K562 (cell line): ENCODE measurements around the gene PITPNC1. TPM values are rescaled to one million over a fixed set of nuclear protein-coding genes. Genes with fewer than 3 reads are reported as not detected.

ENCODE experiments used
- ATAC-seq: fragments of 200-7000 bp; cut with Tn5 transposase; 3 replicates; pipeline ENCODE4 v1.9.1; 2020; ENCODE audit warnings: moderate library complexity
- BruUV-seq: library from RNA; stranded (reverse); fragments of 400-500 nt; replicated peaks from 2 replicates; lab custom pipeline; 2021; lab: Mats Ljungman, UMichigan
- CTCF ChIA-PET: fragments of 300-600 bp; formaldehyde crosslinking; extraction: SDS; loops from one replicate; lab custom pipeline; 2021; ENCODE audit warnings: low intra/inter-chr PET ratio; lab: Yijun Ruan, JAX
- POLR2A ChIA-PET: fragments of 300-600, 350-650 bp; sonication (Branson Sonifier 250); formaldehyde crosslinking; extraction: SDS; loops from one replicate; lab custom pipeline; 2021; ENCODE audit warnings: antibody characterized with exemption, inconsistent platforms; lab: Yijun Ruan, JAX
- DNase-seq, 4 experiments: peaks; one replicate each; pipeline versions ENCODE4 v3.0.0 to v3.0.0-alpha.2; 2011 to 2018; ENCODE audit warnings: low spot score in 3 of 4, mixed read lengths in 3 of 4; ENCODE audit errors: extremely low read depth in 1 of 4
- FAIRE-seq: peaks from 2 replicates; lab custom pipeline; 2011; peaks lifted over from hg19 to GRCh38; lab: Jason Lieb, UNC
- H2AFZ ChIP-seq: 2 replicates; pipeline ENCODE4 v1.6.0; 2011; ENCODE audit warnings: low read depth, low read length, control low read depth, inconsistent platforms
- H3K27ac ChIP-seq: fragments of 200-600 bp; 3 replicates; pipeline ENCODE4 v1.8.0; 2011; ENCODE audit warnings: low read depth, mild to moderate bottlenecking, control low read depth, inconsistent platforms, low read length, moderate library complexity, mixed read lengths; ENCODE audit errors: extremely low read depth
- H3K27me3 ChIP-seq, 2 experiments: fragments of 300-600 bp in 1 of 2; 2 replicates in 1 of 2; 3 replicates in 1 of 2; pipeline versions ENCODE4 v1.6.0 to v1.8.0; 2011; ENCODE audit warnings: inconsistent platforms in 2 of 2, low read length in 2 of 2, mild to moderate bottlenecking in 1 of 2, mixed read lengths in 1 of 2, moderate library complexity in 1 of 2; ENCODE audit not compliant: control insufficient read depth in 2 of 2, insufficient read depth in 2 of 2
- H3K36me3 ChIP-seq: fragments of 300-600 bp; 3 replicates; pipeline ENCODE4 v1.8.0; 2011; ENCODE audit warnings: mild to moderate bottlenecking, low read length, inconsistent platforms; ENCODE audit not compliant: control insufficient read depth, insufficient read depth
- H3K4me1 ChIP-seq, 2 experiments: fragments of 200-600 bp in 1 of 2; replicated peaks in 1 of 2; 2 replicates in 1 of 2; 3 replicates in 1 of 2; pipeline versions ENCODE4 v1.5.1 to v1.8.0; 2011; ENCODE audit warnings: inconsistent platforms in 2 of 2, low read length in 2 of 2, mild to moderate bottlenecking in 1 of 2, mixed read lengths in 1 of 2, moderate library complexity in 1 of 2; ENCODE audit not compliant: control insufficient read depth in 2 of 2, insufficient read depth in 2 of 2
- H3K4me2 ChIP-seq: 2 replicates; pipeline ENCODE4 v1.6.1; 2011; ENCODE audit warnings: low read length, control low read depth, inconsistent platforms, mixed read lengths; ENCODE audit not compliant: insufficient read depth
- H3K4me3 ChIP-seq: fragments of 200-600 bp; sonication (generic), shearing (Covaris generic); 2 replicates; pipeline ENCODE4 v1.5.1; 2016; ENCODE audit warnings: control low read depth, inconsistent platforms
- H3K79me2 ChIP-seq: fragments of 200-600 bp; 3 replicates; pipeline ENCODE4 v1.8.0; 2011; ENCODE audit warnings: low read length, inconsistent platforms; ENCODE audit not compliant: control insufficient read depth, insufficient read depth
- H3K9ac ChIP-seq, 2 experiments: 2 replicates each; pipeline versions ENCODE4 v1.6.0 to v1.6.1; 2011; ENCODE audit warnings: low read depth in 2 of 2, low read length in 2 of 2, control low read depth in 1 of 2, inconsistent platforms in 1 of 2, mild to moderate bottlenecking in 1 of 2, mixed read lengths in 1 of 2; ENCODE audit not compliant: insufficient read depth in 1 of 2
- H3K9me1 ChIP-seq: one replicate; pipeline ENCODE4 v1.6.0; 2011; ENCODE audit warnings: inconsistent platforms, mild to moderate bottlenecking, low read length, moderate library complexity; ENCODE audit not compliant: control insufficient read depth, insufficient read depth
- H3K9me3 ChIP-seq: replicated peaks from 2 replicates; pipeline ENCODE4 v1.5.1; 2011; ENCODE audit warnings: low read depth, low read length, inconsistent platforms; ENCODE audit not compliant: control insufficient read depth, insufficient read depth
- H4K20me1 ChIP-seq: replicated peaks from 2 replicates; pipeline ENCODE4 v1.6.1; 2011; ENCODE audit warnings: low read length, inconsistent platforms, mixed read lengths; ENCODE audit not compliant: control insufficient read depth, insufficient read depth
- CBFA2T3 ChIP-seq: fragments of 450-650 bp; IDR thresholded peaks from 2 replicates; pipeline ENCODE4 v1.6.1; 2017
- KDM1A ChIP-seq, 2 experiments: fragments of 450-650 bp; IDR thresholded peaks; 2 replicates each; pipeline ENCODE4 v1.6.1; 2016; ENCODE audit warnings: mild to moderate bottlenecking in 2 of 2
- SPI1 ChIP-seq: IDR thresholded peaks from 2 replicates; pipeline ENCODE4 v1.6.1; 2011; ENCODE audit warnings: low read depth, low read length, control low read depth, borderline replicate concordance
- WGBS: fragments of 100-300 bp; shearing (Covaris generic); methylation state at CpG from one replicate; pipeline ENCODE4 v1.1.6; 2016; ENCODE audit warnings: low coverage, mixed read lengths; ENCODE audit not compliant: insufficient coverage; ENCODE audit errors: missing lambda C conversion rate; 5-methylcytosine and 5-hydroxymethylcytosine counted together
- in situ Hi-C: fragments of 300-500 bp; cut with MboI; formaldehyde crosslinking; loops from 4 replicates; pipeline ENCODE4 v1.15.0; 2018; ENCODE audit warnings: inconsistent platforms, mixed read lengths
- intact Hi-C: fragments of 100-400 bp; cut with micrococcal nuclease; formaldehyde crosslinking; loops from 2 replicates; pipeline ENCODE4 v1.14.2; 2022
- polyA plus RNA-seq, 8 experiments: library from polyadenylated mRNA; depleted of rRNA in 4 of 8; stranded (reverse) in 5 of 8; unstranded in 3 of 8; fragments of >200 nt; fragmentation: Nextera tagmentation in 2 of 8; fragmentation: Illumina TruSeq in 1 of 8; extraction: Ambion mirVana in 2 of 8; extraction: Trizol in 1 of 8; gene quantifications; 2 replicates each; pipeline versions ENCODE4 v1.2.1 to v1.2.3, GENCODE V29; 2011 to 2014; ENCODE audit warnings: inconsistent platforms in 1 of 8, missing spikeins in 1 of 8
- total RNA-seq, 7 experiments: library from RNA; depleted of rRNA in 6 of 7; stranded (reverse); fragments of >200 nt in 6 of 7; fragmentation: Illumina TruSeq in 2 of 7; extraction: Trizol in 2 of 7; gene quantifications; 2 replicates each; pipeline versions ENCODE4 v1.2.1 to v1.2.3, GENCODE V29; 2011 to 2021; ENCODE audit warnings: low replicate concordance in 1 of 7
- TF ChIP-seq, protein P1 (sequence below): fragments of 450-650 bp; IDR thresholded peaks from 2 replicates; pipeline ENCODE4 v1.6.1; 2016; ENCODE audit warnings: mild to moderate bottlenecking, moderate library complexity

Gene PITPNC1
- total and polyA plus RNA-seq, 9 of the 15 experiments (the other 6 are each of a cell fraction or from before 2014, with no cell fraction given), result 0.11 to 1.1 (median 0.65) TPM

DNA sequence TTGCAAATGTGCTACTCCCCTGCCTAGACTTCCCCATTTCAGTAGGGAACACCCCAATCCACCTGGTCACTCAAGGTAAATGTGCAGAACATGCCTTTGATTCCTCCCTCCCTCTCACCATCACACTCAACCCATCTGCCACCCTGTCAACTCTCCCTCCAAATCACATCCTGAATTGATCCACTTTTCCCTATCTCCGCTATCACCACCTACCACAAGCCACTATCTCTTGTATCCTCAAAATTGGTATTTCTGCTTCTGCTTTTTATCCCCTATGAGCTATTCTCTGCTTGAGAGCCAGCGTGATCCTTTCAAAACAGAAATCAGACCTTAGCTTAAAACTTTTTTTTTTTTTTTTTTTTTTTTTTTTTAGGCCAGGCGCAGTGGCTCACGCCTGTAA lies 335.3 kb downstream of the PITPNC1 start:
- WGBS, result 36% methylated on average over 4 of the region's 4 CpGs
- no peak overlapping the region for H3K9ac ChIP-seq
- no peak overlapping the region for H3K27ac ChIP-seq
- BruUV-seq, result no TSS peak
- ChIA-PET POLR2A (interaction anchor here (0.6 to 0.7 kb wide), 2 partner anchors 45 to 506 kb away, joined by 3 read pairs; no protein-coding TSS in a partner anchor), CTCF (no interaction called here)
- H2AFZ ChIP-seq, result no peak overlapping the region
- intact Hi-C loops (no loop called here), in situ Hi-C loops (no loop called here)
- peaks cover 4% of the 10 kb centered on the region; the same call in 1 of the 2 replicates for H3K9me3 ChIP-seq
- TF ChIP-seq KDM1A (IDR thresholded peaks at IDR 0.05) (peak in 1 of 2 experiments; percentile 62; a peak in 2 of 4 replicates), CBFA2T3 (peak; percentile 42), SPI1 (peak; percentile 8; the same call in 1 of the 2 replicates)
- TF ChIP-seq, protein P1, sequence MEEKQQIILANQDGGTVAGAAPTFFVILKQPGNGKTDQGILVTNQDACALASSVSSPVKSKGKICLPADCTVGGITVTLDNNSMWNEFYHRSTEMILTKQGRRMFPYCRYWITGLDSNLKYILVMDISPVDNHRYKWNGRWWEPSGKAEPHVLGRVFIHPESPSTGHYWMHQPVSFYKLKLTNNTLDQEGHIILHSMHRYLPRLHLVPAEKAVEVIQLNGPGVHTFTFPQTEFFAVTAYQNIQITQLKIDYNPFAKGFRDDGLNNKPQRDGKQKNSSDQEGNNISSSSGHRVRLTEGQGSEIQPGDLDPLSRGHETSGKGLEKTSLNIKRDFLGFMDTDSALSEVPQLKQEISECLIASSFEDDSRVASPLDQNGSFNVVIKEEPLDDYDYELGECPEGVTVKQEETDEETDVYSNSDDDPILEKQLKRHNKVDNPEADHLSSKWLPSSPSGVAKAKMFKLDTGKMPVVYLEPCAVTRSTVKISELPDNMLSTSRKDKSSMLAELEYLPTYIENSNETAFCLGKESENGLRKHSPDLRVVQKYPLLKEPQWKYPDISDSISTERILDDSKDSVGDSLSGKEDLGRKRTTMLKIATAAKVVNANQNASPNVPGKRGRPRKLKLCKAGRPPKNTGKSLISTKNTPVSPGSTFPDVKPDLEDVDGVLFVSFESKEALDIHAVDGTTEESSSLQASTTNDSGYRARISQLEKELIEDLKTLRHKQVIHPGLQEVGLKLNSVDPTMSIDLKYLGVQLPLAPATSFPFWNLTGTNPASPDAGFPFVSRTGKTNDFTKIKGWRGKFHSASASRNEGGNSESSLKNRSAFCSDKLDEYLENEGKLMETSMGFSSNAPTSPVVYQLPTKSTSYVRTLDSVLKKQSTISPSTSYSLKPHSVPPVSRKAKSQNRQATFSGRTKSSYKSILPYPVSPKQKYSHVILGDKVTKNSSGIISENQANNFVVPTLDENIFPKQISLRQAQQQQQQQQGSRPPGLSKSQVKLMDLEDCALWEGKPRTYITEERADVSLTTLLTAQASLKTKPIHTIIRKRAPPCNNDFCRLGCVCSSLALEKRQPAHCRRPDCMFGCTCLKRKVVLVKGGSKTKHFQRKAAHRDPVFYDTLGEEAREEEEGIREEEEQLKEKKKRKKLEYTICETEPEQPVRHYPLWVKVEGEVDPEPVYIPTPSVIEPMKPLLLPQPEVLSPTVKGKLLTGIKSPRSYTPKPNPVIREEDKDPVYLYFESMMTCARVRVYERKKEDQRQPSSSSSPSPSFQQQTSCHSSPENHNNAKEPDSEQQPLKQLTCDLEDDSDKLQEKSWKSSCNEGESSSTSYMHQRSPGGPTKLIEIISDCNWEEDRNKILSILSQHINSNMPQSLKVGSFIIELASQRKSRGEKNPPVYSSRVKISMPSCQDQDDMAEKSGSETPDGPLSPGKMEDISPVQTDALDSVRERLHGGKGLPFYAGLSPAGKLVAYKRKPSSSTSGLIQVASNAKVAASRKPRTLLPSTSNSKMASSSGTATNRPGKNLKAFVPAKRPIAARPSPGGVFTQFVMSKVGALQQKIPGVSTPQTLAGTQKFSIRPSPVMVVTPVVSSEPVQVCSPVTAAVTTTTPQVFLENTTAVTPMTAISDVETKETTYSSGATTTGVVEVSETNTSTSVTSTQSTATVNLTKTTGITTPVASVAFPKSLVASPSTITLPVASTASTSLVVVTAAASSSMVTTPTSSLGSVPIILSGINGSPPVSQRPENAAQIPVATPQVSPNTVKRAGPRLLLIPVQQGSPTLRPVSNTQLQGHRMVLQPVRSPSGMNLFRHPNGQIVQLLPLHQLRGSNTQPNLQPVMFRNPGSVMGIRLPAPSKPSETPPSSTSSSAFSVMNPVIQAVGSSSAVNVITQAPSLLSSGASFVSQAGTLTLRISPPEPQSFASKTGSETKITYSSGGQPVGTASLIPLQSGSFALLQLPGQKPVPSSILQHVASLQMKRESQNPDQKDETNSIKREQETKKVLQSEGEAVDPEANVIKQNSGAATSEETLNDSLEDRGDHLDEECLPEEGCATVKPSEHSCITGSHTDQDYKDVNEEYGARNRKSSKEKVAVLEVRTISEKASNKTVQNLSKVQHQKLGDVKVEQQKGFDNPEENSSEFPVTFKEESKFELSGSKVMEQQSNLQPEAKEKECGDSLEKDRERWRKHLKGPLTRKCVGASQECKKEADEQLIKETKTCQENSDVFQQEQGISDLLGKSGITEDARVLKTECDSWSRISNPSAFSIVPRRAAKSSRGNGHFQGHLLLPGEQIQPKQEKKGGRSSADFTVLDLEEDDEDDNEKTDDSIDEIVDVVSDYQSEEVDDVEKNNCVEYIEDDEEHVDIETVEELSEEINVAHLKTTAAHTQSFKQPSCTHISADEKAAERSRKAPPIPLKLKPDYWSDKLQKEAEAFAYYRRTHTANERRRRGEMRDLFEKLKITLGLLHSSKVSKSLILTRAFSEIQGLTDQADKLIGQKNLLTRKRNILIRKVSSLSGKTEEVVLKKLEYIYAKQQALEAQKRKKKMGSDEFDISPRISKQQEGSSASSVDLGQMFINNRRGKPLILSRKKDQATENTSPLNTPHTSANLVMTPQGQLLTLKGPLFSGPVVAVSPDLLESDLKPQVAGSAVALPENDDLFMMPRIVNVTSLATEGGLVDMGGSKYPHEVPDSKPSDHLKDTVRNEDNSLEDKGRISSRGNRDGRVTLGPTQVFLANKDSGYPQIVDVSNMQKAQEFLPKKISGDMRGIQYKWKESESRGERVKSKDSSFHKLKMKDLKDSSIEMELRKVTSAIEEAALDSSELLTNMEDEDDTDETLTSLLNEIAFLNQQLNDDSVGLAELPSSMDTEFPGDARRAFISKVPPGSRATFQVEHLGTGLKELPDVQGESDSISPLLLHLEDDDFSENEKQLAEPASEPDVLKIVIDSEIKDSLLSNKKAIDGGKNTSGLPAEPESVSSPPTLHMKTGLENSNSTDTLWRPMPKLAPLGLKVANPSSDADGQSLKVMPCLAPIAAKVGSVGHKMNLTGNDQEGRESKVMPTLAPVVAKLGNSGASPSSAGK, result no peak
- no peaks in the 10 kb centered on the region for H4K20me1 ChIP-seq
- H3K4me2 ChIP-seq, result no peak overlapping the region
- H3K27me3 ChIP-seq, result no peaks in the 10 kb centered on the region
- peaks cover 8% of the 10 kb centered on the region; the same call in 1 of the 3 replicates for H3K79me2 ChIP-seq
- no peak for FAIRE-seq
- H3K36me3 ChIP-seq, result no peaks in the 10 kb centered on the region
- no peak overlapping the region for H3K4me3 ChIP-seq
- no peak for ATAC-seq
- H3K9me1 ChIP-seq, result no peaks in the 10 kb centered on the region
- peaks cover 5 to 12% of the 10 kb centered on the region in 2 experiments; a peak in 4 of 5 replicates for H3K4me1 ChIP-seq
- DNase-seq, result no peak
